ENCODE data around the gene ACCSL.

The ACCSL gene

DNA sequence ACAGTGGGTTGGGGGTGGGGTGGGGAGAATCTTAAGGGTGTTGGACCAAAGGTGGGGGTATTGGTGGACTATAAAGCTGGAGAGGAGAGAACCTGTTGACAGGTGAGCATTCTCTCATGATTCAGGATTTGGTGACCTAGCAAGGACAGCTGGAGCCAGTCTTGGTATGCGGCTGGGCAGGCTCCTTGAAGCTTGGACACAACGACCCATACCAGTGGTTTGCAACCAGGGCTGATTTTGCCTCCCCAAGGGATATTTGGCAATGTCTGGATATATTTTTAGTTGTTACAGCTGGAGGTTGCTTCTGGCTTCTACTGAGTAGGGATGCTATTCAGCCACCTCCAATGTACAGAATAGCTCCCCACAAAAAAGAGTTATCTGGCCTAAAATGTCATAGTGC is 53.3 kb downstream of the ACCSL start:
- DNase-seq, result no peak

DNA sequence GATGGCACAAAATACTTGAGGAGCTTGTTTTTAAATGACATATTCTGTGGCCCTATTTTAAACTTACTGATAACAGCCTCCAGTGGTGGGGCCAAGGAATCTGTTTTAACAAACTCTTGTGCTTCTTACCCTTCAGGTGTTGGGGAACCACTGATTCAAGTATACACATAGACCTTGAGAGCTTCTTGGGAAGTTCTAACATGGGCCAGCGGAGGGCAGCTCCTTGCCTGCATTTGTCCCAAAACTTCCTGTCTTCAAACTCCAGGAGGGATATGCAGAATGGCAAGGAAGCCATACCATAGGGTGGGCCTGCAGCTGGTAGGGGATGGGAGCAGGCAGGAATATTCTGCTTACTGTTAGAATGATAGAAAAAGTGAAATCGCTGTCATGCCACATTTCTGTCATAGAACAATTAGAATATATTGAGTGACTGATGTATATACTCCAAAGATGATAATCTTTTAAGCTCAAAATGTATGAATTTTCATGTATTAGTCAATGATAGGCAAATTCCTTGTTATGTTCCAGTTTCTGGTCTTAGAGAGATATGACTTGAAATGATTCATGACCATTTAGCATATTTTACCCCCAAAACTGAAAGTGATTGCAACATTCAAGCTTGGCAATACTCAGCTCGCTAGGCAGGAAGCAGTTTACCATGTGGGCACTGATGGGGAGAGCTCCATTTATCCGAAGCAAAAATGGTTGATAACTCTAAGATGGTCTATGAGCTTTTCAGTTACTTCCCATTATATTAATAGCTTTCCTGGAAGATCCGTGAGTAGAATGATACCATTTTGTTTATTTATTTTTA is 56.9 kb downstream of the ACCSL start:
- no peak for DNase-seq

DNA sequence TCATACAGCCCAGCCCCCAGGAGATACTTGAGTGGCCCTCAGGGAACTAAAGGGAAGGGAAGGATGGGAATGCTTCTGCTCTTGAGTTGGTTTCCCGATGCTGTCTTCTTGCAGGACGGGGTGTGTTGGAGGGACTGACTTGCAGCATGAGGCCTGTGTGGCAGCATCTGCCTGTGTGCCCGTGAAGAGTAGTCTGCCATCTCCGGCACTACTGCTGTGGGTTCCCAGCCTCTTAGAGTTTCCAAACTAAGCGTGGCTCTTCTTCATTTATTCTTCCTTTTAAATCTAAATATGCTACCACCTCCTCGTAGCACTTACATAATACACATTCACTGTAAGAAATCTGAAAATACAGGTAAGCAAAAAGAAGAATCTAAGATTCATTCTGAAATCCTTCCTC is 60.5 kb downstream of the ACCSL start:
- no peak for DNase-seq

All from effector CD8-positive, alpha-beta T cell (primary cell).